ENCODE data around the gene KRTAP2-2.

KRTAP2-2 gene

GRCh38 chr17:41082626-41083025 is 27.6 kb upstream of the KRTAP2-2 start:
- TF ChIP-seq, protein P1, sequence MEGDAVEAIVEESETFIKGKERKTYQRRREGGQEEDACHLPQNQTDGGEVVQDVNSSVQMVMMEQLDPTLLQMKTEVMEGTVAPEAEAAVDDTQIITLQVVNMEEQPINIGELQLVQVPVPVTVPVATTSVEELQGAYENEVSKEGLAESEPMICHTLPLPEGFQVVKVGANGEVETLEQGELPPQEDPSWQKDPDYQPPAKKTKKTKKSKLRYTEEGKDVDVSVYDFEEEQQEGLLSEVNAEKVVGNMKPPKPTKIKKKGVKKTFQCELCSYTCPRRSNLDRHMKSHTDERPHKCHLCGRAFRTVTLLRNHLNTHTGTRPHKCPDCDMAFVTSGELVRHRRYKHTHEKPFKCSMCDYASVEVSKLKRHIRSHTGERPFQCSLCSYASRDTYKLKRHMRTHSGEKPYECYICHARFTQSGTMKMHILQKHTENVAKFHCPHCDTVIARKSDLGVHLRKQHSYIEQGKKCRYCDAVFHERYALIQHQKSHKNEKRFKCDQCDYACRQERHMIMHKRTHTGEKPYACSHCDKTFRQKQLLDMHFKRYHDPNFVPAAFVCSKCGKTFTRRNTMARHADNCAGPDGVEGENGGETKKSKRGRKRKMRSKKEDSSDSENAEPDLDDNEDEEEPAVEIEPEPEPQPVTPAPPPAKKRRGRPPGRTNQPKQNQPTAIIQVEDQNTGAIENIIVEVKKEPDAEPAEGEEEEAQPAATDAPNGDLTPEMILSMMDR (IDR thresholded peaks at IDR 0.05), result no peak

DNA sequence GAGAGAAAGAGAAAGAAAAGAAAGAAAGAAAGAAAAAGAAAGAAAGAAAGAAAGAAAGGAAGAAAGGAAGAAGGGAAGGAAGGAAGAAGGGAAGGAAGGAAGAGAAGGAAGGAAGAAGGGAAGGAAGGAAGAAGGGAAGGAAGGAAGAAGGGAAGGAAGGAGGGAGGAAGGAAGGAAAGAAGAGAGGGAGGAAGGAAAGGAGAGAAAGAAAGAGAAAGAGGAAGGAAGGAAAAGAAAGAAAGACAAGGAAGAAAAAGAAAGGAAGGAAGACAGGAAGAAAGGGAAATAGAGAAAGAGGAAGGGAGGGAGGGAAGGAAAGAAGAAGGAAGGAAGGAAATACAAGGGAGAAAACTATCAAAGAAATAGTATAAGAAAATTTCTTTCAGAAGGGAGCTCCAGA is 21.8 kb upstream of the KRTAP2-2 start:
- TF ChIP-seq, protein P1 (IDR thresholded peaks at IDR 0.05), result no peak

DNA sequence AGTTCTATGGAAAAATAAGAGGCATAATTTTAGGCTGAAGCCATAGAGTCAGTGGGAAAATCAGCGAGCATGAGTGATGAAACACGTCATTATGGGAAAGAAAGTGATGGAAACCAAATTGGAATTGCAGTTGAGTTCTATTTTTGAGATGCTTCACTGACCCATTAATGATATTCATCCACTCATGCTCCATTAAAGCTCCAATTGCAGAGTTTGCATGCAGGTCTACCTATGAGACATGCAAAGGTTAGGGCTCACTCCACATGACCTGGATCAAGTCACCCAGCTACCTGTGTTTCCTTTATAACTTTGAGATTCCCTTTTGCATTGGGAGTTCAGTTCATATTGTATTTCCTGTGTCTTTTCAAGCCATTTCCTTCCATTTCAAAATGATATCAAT is 18.6 kb upstream of the KRTAP2-2 start:
- TF ChIP-seq, protein P1 (IDR thresholded peaks at IDR 0.05), result no peak

DNA sequence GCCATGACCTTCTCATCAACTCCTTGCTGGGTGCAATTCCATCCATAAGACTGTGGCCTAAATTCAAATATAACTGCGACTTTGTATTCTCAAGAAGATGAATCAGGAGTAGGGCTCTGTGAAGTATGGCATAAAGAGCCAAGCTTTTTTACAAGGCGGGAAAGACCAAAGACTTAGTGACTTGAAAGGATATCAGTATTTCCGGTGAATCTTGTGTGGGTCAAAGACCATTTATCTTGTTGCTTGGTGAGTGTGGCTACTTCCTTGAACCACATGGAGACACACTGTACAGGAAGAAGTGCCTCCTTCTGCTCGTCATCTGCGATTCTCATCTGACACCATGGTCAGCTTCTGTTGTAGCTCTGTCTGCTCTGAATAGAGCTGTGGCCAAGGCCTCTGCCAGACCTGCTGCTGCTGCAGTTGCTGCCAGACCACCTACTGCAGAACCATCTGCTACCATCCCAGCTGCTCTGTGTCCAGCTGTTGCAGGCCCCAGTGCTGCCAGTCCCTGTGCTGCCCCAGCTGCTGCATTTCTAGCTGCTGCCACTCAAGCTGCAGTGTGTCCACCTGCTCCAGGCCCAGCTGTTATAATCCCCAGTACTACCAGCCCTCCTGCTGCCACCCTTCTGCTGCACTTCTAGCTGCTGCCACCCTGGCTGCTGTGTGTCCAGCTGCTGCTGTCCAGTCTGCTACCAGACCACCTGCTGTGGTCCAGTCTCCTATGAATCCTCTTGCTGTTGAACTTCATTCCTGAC is 16.8 kb upstream of the KRTAP2-2 start:
- TF ChIP-seq, protein P1 (IDR thresholded peaks at IDR 0.05), result no peak

DNA sequence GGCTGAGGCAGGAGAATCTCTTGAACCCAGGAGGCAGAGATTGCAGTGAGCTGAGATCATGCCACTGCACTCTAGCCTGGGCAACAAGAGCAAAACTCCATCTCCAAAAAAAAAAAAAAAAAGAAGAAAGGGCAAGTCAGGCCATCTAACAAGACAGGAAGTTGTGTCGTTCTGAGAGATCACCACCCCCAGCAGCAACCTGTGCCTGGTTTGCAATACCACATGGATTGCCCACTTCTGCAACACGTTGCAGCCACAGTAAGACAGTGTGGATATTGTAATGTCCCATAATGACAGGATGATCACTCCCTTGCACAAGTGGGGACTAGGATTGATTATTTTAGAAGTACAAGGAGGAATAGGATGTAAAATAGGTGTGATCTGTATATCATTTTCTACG is 14.0 kb upstream of the KRTAP2-2 start:
- TF ChIP-seq, protein P1 (IDR thresholded peaks at IDR 0.05), result no peak

- TF ChIP-seq, protein P1 (IDR thresholded peaks at IDR 0.05), result no peak
Observed at GRCh38 chr17:41067281-41067680, 12.3 kb upstream of the KRTAP2-2 start.

GRCh38 chr17:41065829-41066624 is 11.0 kb upstream of the KRTAP2-2 start, which contains the start of gene KRTAP2-4:
TSS of gene KRTAP2-4 (minus strand) at chr17:41065879. CDS start at chr17:41065845, 34 bp downstream.
- TF ChIP-seq, protein P1 (IDR thresholded peaks at IDR 0.05), result no peak
